ENCODE measurements around the gene SIRT4.
A peak's percentile ranks its signal among the peaks of the same experiment; 100 is the strongest.

SIRT4 gene

GRCh38 chr12:120286768-120287490 lies 15.2 kb upstream of the SIRT4 start:
- POLR2A ChIA-PET = interaction anchor here (1.1 to 2.2 kb wide), 5 partner anchors 12 to 86 kb away, joined by 3 to 15 read pairs (median 4); partner anchors contain the start of gene SIRT4
- DNase-seq (ENCODE audit: extremely low spot score) = no peak
- CTCF ChIA-PET = interaction anchor here (0.9 to 2.1 kb wide), 2 partner anchors 15 to 59 kb away, joined by 3 to 14 read pairs; partner anchors contain the start of gene SIRT4
- TF ChIP-seq L3MBTL2 (conservative IDR thresholded peaks at IDR 0.05) (no peak), FOXA1 (IDR thresholded peaks at IDR 0.05) (no peak), SP1 (IDR thresholded peaks at IDR 0.05) (no peak), ARNT (IDR thresholded peaks at IDR 0.05) (no peak), FOXM1 (IDR thresholded peaks at IDR 0.05; ENCODE audit: borderline replicate concordance) (no peak), ZNF384 (IDR thresholded peaks at IDR 0.05) (no peak), FOXK2 (IDR thresholded peaks at IDR 0.05) (no peak), BHLHE40 (IDR thresholded peaks at IDR 0.05; ENCODE audit: borderline replicate concordance) (no peak), HDGF (IDR thresholded peaks at IDR 0.05; ENCODE audit: borderline replicate concordance) (no peak), NFRKB (IDR thresholded peaks at IDR 0.05) (no peak), ELF4 (IDR thresholded peaks at IDR 0.05) (no peak), CTBP1 (IDR thresholded peaks at IDR 0.05; ENCODE audit: borderline replicate concordance) (no peak), SUZ12 (IDR thresholded peaks at IDR 0.05) (no peak), LEF1 (IDR thresholded peaks at IDR 0.05; ENCODE audit: borderline replicate concordance) (no peak), TARDBP (IDR thresholded peaks at IDR 0.05) (no peak), PKNOX1 (IDR thresholded peaks at IDR 0.05) (no peak)

GRCh38 chr12:120287491-120287890 lies 14.6 kb upstream of the SIRT4 start:
- CTCF ChIA-PET = interaction anchor here (0.9 to 2.1 kb wide), 2 partner anchors 14 to 60 kb away, joined by 3 to 14 read pairs; partner anchors contain the start of gene SIRT4
- DNase-seq (ENCODE audit: extremely low spot score) = no peak
- no peak for TF ChIP-seq FOXA1 (IDR thresholded peaks at IDR 0.05)
- TF ChIP-seq BHLHE40 (IDR thresholded peaks at IDR 0.05; ENCODE audit: borderline replicate concordance) = no peak
- no peak for TF ChIP-seq ZNF384 (IDR thresholded peaks at IDR 0.05)
- no peak for TF ChIP-seq SP1 (IDR thresholded peaks at IDR 0.05)
- no peak for TF ChIP-seq FOXM1 (IDR thresholded peaks at IDR 0.05; ENCODE audit: borderline replicate concordance)
- no peak for TF ChIP-seq L3MBTL2 (conservative IDR thresholded peaks at IDR 0.05)
- TF ChIP-seq FOXK2 (IDR thresholded peaks at IDR 0.05) = no peak
- no peak for TF ChIP-seq LEF1 (IDR thresholded peaks at IDR 0.05; ENCODE audit: borderline replicate concordance)
- no peak for TF ChIP-seq ARNT (IDR thresholded peaks at IDR 0.05)
- TF ChIP-seq NFRKB (IDR thresholded peaks at IDR 0.05) = no peak
- no peak for TF ChIP-seq SUZ12 (IDR thresholded peaks at IDR 0.05)
- no peak for TF ChIP-seq CTBP1 (IDR thresholded peaks at IDR 0.05; ENCODE audit: borderline replicate concordance)
- POLR2A ChIA-PET = interaction anchor here (1.1 to 2.2 kb wide), 5 partner anchors 13 to 86 kb away, joined by 3 to 15 read pairs (median 4); partner anchors contain the start of gene SIRT4

GRCh38 chr12:120290609-120291305 lies 11.4 kb upstream of the SIRT4 start:
- TF ChIP-seq FOXA1 (IDR thresholded peaks at IDR 0.05) = no peak
- TF ChIP-seq PKNOX1 (IDR thresholded peaks at IDR 0.05) = no peak
- no peak for TF ChIP-seq BHLHE40 (IDR thresholded peaks at IDR 0.05; ENCODE audit: borderline replicate concordance)
- no peak for TF ChIP-seq LEF1 (IDR thresholded peaks at IDR 0.05; ENCODE audit: borderline replicate concordance)
- no peak for TF ChIP-seq TARDBP (IDR thresholded peaks at IDR 0.05)
- no peak for TF ChIP-seq L3MBTL2 (conservative IDR thresholded peaks at IDR 0.05)
- no peak for TF ChIP-seq FOXM1 (IDR thresholded peaks at IDR 0.05; ENCODE audit: borderline replicate concordance)
- no peak for TF ChIP-seq NFRKB (IDR thresholded peaks at IDR 0.05)
- no peak for TF ChIP-seq ZNF384 (IDR thresholded peaks at IDR 0.05)
- TF ChIP-seq HDGF (IDR thresholded peaks at IDR 0.05; ENCODE audit: borderline replicate concordance) = no peak
- TF ChIP-seq SUZ12 (IDR thresholded peaks at IDR 0.05) = no peak
- no peak for TF ChIP-seq ELF4 (IDR thresholded peaks at IDR 0.05)
- no peak for TF ChIP-seq ARNT (IDR thresholded peaks at IDR 0.05)
- no peak for TF ChIP-seq CTBP1 (IDR thresholded peaks at IDR 0.05; ENCODE audit: borderline replicate concordance)
- TF ChIP-seq SP1 (IDR thresholded peaks at IDR 0.05) = no peak
- no peak for TF ChIP-seq FOXK2 (IDR thresholded peaks at IDR 0.05)
- POLR2A ChIA-PET = interaction anchor here (0.5 to 6.7 kb wide), 50 partner anchors 8 to 290 kb away, joined by 3 to 269 read pairs (median 7); partner anchors contain the start of genes COQ5, COX6A1, GCN1 and PLA2G1B
- peak; percentile 17 for DNase-seq (ENCODE audit: extremely low spot score)
- CTCF ChIA-PET = interaction anchor here (0.7 to 3.4 kb wide), 7 partner anchors 11 to 176 kb away, joined by 3 to 27 read pairs (median 5); partner anchors contain the start of genes PXN and SIRT4

GRCh38 chr12:120292411-120292660 lies 9.8 kb upstream of the SIRT4 start:
- ChIA-PET CTCF (interaction anchor here (1.4 to 3.4 kb wide), 4 partner anchors 10 to 64 kb away, joined by 4 to 27 read pairs (median 15); partner anchors contain the start of gene SIRT4), POLR2A (interaction anchor here (0.9 to 6.7 kb wide), 30 partner anchors 8 to 348 kb away, joined by 3 to 269 read pairs (median 12); partner anchors contain the start of genes COX6A1, GCN1, PXN and RPLP0)
- TF ChIP-seq SP1 (IDR thresholded peaks at IDR 0.05) (no peak), HDGF (IDR thresholded peaks at IDR 0.05; ENCODE audit: borderline replicate concordance) (no peak), FOXM1 (IDR thresholded peaks at IDR 0.05; ENCODE audit: borderline replicate concordance) (no peak), FOXK2 (IDR thresholded peaks at IDR 0.05) (no peak), FOXA1 (IDR thresholded peaks at IDR 0.05) (no peak), NFRKB (IDR thresholded peaks at IDR 0.05) (no peak), ZNF384 (IDR thresholded peaks at IDR 0.05) (no peak), CTBP1 (IDR thresholded peaks at IDR 0.05; ENCODE audit: borderline replicate concordance) (no peak), L3MBTL2 (conservative IDR thresholded peaks at IDR 0.05) (no peak), BHLHE40 (IDR thresholded peaks at IDR 0.05; ENCODE audit: borderline replicate concordance) (no peak), ELF4 (IDR thresholded peaks at IDR 0.05) (no peak), SUZ12 (IDR thresholded peaks at IDR 0.05) (no peak), ARNT (IDR thresholded peaks at IDR 0.05) (no peak), LEF1 (IDR thresholded peaks at IDR 0.05; ENCODE audit: borderline replicate concordance) (no peak), PKNOX1 (IDR thresholded peaks at IDR 0.05) (no peak), TARDBP (IDR thresholded peaks at IDR 0.05) (no peak)
- DNase-seq (ENCODE audit: extremely low spot score) = no peak

All from HEK293T (cell line).